Measurements from ENCODE around the gene RASL11B. TPM values are rescaled to one million over a fixed set of nuclear protein-coding genes. Genes with fewer than 3 reads are reported as not detected.
A peak's percentile ranks its signal among the peaks of the same experiment; 100 is the strongest.

RASL11B gene
- polyA plus RNA-seq, 1 donor (not counting 4 experiments of a cell fraction or from before 2014, with no cell fraction given) = 1.4 TPM

GRCh38 chr4:52850406-52851124 lies 11.6 kb upstream of the RASL11B start:
- no peaks in the 10 kb centered on the region for H4K20me1 ChIP-seq (ENCODE audit: control insufficient read depth, extremely low read depth, insufficient read depth, low read length)
- H3K27ac ChIP-seq (ENCODE audit: control insufficient read depth, insufficient read depth, low read length) = no peak overlapping the region
- no peaks in the 10 kb centered on the region for H3K9me3 ChIP-seq (ENCODE audit: control insufficient read depth, low read depth, low read length)
- no peak overlapping the region for H2AFZ ChIP-seq (ENCODE audit: control insufficient read depth, low read length)
- no peaks in the 10 kb centered on the region for H3K79me2 ChIP-seq (ENCODE audit: control insufficient read depth, insufficient read depth, low read length)
- H3K4me3 ChIP-seq (ENCODE audit: control insufficient read depth in 2 of 3, extremely low read depth in 1 of 3, insufficient read depth in 2 of 3, low read depth in 1 of 3, low read length in 3 of 3) = no peak overlapping the region
- no peaks in the 10 kb centered on the region for H3K9me1 ChIP-seq (ENCODE audit: control insufficient read depth, extremely low read depth, insufficient read depth, low read length)
- DNase-seq (ENCODE audit: low read depth, low spot score) = no peak
- H3K4me2 ChIP-seq (ENCODE audit: control insufficient read depth, extremely low read depth, insufficient read depth, low read depth, low read length) = no peak overlapping the region
- FAIRE-seq = peak; percentile 63
- dilution Hi-C loops (cut with MboI; ENCODE audit: extremely low pct_ligation_motif_present, low sequenced_read_pairs) = no loop called here
- no peaks in the 10 kb centered on the region for H3K36me3 ChIP-seq (ENCODE audit: control insufficient read depth in 2 of 2, extremely low read depth in 1 of 2, insufficient read depth in 2 of 2, low read length in 2 of 2)
- TF ChIP-seq CTCF (optimal IDR thresholded peaks at IDR 0.05 in 1 of 3, IDR thresholded peaks at IDR 0.05 in 1 of 3, conservative IDR thresholded peaks at IDR 0.05 in 1 of 3; ENCODE audit: extremely low read depth in 1 of 3, insufficient read depth in 2 of 3, low read length in 3 of 3) (no peak), EZH2 (IDR thresholded peaks at IDR 0.05; ENCODE audit: low read length) (no peak)
- H3K9ac ChIP-seq (ENCODE audit: control insufficient read depth, extremely low read depth, insufficient read depth, low read length) = no peak overlapping the region
- no peaks in the 10 kb centered on the region for H3K27me3 ChIP-seq (ENCODE audit: control insufficient read depth, extremely low read depth, insufficient read depth, low read length)
- H3K4me1 ChIP-seq (ENCODE audit: control insufficient read depth, extremely low read depth, insufficient read depth, low read length) = peaks cover 16% of the 10 kb centered on the region

GRCh38 chr4:52852041-52852440 lies 10.1 kb upstream of the RASL11B start:
- no peaks in the 10 kb centered on the region for H3K79me2 ChIP-seq (ENCODE audit: control insufficient read depth, insufficient read depth, low read length)
- no peaks in the 10 kb centered on the region for H4K20me1 ChIP-seq (ENCODE audit: control insufficient read depth, extremely low read depth, insufficient read depth, low read length)
- no peaks in the 10 kb centered on the region for H3K27me3 ChIP-seq (ENCODE audit: control insufficient read depth, extremely low read depth, insufficient read depth, low read length)
- dilution Hi-C loops (cut with MboI; ENCODE audit: extremely low pct_ligation_motif_present, low sequenced_read_pairs) = no loop called here
- no peak for FAIRE-seq
- TF ChIP-seq EZH2 (IDR thresholded peaks at IDR 0.05; ENCODE audit: low read length) (no peak), CTCF (optimal IDR thresholded peaks at IDR 0.05 in 1 of 3, IDR thresholded peaks at IDR 0.05 in 1 of 3, conservative IDR thresholded peaks at IDR 0.05 in 1 of 3; ENCODE audit: extremely low read depth in 1 of 3, insufficient read depth in 2 of 3, low read length in 3 of 3) (no peak)
- H3K9me3 ChIP-seq (ENCODE audit: control insufficient read depth, low read depth, low read length) = no peaks in the 10 kb centered on the region
- H3K4me3 ChIP-seq (ENCODE audit: control insufficient read depth in 2 of 3, extremely low read depth in 1 of 3, insufficient read depth in 2 of 3, low read depth in 1 of 3, low read length in 3 of 3) = no peak overlapping the region
- H3K36me3 ChIP-seq (ENCODE audit: control insufficient read depth in 2 of 2, extremely low read depth in 1 of 2, insufficient read depth in 2 of 2, low read length in 2 of 2) = no peaks in the 10 kb centered on the region
- no peak overlapping the region for H3K27ac ChIP-seq (ENCODE audit: control insufficient read depth, insufficient read depth, low read length)
- no peak for DNase-seq (ENCODE audit: low read depth, low spot score)
- H3K4me1 ChIP-seq (ENCODE audit: control insufficient read depth, extremely low read depth, insufficient read depth, low read length) = peaks cover 16% of the 10 kb centered on the region
- H3K9me1 ChIP-seq (ENCODE audit: control insufficient read depth, extremely low read depth, insufficient read depth, low read length) = no peaks in the 10 kb centered on the region
- no peak overlapping the region for H3K4me2 ChIP-seq (ENCODE audit: control insufficient read depth, extremely low read depth, insufficient read depth, low read depth, low read length)
- H2AFZ ChIP-seq (ENCODE audit: control insufficient read depth, low read length) = no peak overlapping the region
- no peak overlapping the region for H3K9ac ChIP-seq (ENCODE audit: control insufficient read depth, extremely low read depth, insufficient read depth, low read length)

Measured in keratinocyte (primary cell).